ENCODE results near the gene TPRKB.
"Not testable (repeated sequence)": the region's sequence is repeated elsewhere in the genome, so short reads cannot be mapped to it uniquely, and the experiment has no call there.

The TPRKB gene

GRCh38 chr2:73736855-73737779 lies at the start of gene TPRKB:
Gene TPRKB (minus strand): TSS chr2:73737345. CDS start chr2:73734569, 2,776 bp downstream.
- DNase-seq (ENCODE audit: insufficient read length, low spot score) (peak; percentile 86), FAIRE-seq (no peak)
- TF ChIP-seq, protein P1, sequence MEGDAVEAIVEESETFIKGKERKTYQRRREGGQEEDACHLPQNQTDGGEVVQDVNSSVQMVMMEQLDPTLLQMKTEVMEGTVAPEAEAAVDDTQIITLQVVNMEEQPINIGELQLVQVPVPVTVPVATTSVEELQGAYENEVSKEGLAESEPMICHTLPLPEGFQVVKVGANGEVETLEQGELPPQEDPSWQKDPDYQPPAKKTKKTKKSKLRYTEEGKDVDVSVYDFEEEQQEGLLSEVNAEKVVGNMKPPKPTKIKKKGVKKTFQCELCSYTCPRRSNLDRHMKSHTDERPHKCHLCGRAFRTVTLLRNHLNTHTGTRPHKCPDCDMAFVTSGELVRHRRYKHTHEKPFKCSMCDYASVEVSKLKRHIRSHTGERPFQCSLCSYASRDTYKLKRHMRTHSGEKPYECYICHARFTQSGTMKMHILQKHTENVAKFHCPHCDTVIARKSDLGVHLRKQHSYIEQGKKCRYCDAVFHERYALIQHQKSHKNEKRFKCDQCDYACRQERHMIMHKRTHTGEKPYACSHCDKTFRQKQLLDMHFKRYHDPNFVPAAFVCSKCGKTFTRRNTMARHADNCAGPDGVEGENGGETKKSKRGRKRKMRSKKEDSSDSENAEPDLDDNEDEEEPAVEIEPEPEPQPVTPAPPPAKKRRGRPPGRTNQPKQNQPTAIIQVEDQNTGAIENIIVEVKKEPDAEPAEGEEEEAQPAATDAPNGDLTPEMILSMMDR (IDR thresholded peaks at IDR 0.05; ENCODE audit: insufficient read depth, missing control alignments): no peak

DNA sequence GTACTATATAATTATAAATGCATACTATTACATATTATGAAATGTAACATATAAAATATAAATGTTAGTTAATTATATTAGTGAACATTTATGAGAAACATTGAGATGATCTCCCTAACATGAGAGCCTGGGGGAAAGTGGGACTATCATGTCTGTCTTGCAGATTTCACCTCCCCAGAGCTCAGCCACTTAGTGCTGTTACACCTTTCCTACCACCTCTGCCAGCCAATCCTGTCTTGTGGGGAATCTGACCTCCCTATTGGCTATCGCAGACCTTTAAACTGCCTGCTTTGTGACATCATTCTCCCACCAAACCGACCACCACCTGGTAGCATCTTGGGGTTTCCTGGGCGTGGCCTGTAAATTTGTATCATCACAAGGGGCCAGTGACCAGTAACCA lies 46.7 kb upstream of the TPRKB start, which contains the start of gene C2orf78:
Gene C2orf78, plus strand, starts transcription at position 301 of the 400 bp plus-strand sequence. CDS start 127 bp downstream, outside the sequence.
- not testable (repeated sequence) for DNase-seq (ENCODE audit: insufficient read length, low spot score); FAIRE-seq

DNA sequence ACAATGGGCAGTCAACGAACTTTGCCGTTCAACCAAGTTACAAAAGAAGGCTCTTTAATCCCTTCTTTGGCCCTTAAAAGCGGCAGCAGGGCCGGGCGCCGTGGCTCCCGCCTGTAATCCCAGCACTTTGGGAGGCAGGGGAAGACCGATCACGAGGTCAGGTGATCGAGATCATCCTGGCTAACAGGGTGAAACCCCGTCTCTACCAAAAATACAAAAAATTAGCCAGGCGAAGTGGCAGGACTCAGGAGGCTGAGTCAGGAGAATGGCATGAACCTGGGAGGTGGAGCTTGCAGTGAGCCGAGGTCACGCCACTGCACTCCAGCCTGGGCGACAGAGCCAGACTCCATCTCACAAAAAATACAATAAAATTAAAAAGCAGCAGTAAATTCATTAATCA lies 46.3 kb upstream of the TPRKB start:
- not testable (repeated sequence) for FAIRE-seq; DNase-seq (ENCODE audit: insufficient read length, low spot score)

DNA sequence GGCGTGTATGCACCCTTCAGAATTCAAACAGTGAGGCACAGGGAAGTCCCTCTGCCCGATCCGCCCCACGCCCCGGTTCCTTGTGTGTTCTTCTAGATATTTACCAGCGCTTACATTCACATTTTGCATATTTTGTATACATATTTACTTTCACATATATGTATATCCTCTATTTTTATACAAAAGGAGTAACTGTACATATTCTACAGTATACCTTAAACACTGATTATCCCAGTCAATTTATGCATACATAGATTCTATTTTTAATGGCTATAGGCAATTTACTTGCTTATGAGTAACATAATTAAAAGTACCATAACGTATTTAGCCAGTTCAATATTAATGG lies 43.1 kb upstream of the TPRKB start:
- FAIRE-seq (no peak), DNase-seq (ENCODE audit: insufficient read length, low spot score) (no peak)
- TF ChIP-seq, protein P1 (IDR thresholded peaks at IDR 0.05; ENCODE audit: insufficient read depth, missing control alignments): no peak

GRCh38 chr2:73779467-73780236 lies 42.5 kb upstream of the TPRKB start, which contains the start of gene DUSP11:
Gene DUSP11 (minus strand): TSS chr2:73780103. CDS start chr2:73779974, 129 bp downstream.
- DNase-seq (ENCODE audit: insufficient read length, low spot score): peak; percentile 83
- TF ChIP-seq, protein P1 (IDR thresholded peaks at IDR 0.05; ENCODE audit: insufficient read depth, missing control alignments): peak; percentile 90
- FAIRE-seq: peak; percentile 29

- not testable (repeated sequence) for FAIRE-seq; DNase-seq (ENCODE audit: insufficient read length, low spot score)
These were observed 41.8 kb upstream of the TPRKB start for GRCh38 chr2:73778867-73779466.

- TF ChIP-seq, protein P1 (IDR thresholded peaks at IDR 0.05; ENCODE audit: insufficient read depth, missing control alignments): no peak
- FAIRE-seq: no peak
- DNase-seq (ENCODE audit: insufficient read length, low spot score): no peak
These were observed 39.8 kb upstream of the TPRKB start for GRCh38 chr2:73776869-73777519.

DNA sequence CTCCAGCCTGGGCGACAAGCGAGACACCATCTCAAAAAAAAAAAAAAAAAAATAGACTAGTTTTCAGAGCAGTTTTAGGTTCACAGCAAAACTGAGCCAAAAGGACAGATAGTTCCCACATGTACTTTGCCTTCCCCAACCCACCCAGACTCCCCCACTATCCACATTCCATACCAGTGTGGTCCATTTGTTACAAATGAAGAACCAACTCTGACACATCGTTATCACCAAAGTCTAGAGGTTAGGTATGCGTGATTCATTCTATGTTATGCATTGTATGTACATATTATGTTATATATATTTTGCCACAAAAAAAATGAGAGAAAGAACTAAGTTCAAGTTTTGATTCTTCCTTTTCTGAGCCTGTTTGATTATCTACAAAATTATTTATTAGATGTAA lies 39.2 kb upstream of the TPRKB start:
- TF ChIP-seq, protein P1 (IDR thresholded peaks at IDR 0.05; ENCODE audit: insufficient read depth, missing control alignments): no peak
- DNase-seq (ENCODE audit: insufficient read length, low spot score) (no peak), FAIRE-seq (no peak)
